IPS-NIHi11 (cell line): ENCODE data around the gene REC8.
"Not testable (repeated sequence)": the region's sequence is repeated elsewhere in the genome, so short reads cannot be mapped to it uniquely, and the experiment has no call there.

ENCODE experiments used
- DNase-seq: peaks from one replicate; pipeline ENCODE4 v3.0.0; 2012; ENCODE audit warnings: mixed read lengths, low spot score

REC8 gene

GRCh38 chr14:24183014-24183481 lies 11.2 kb downstream of the REC8 start:
- DNase-seq, result no peak

- no peak for DNase-seq
Observed at GRCh38 chr14:24184104-24184970, 12.5 kb downstream of the REC8 start.

- no peak for DNase-seq
Observed at GRCh38 chr14:24185026-24185425, 13.1 kb downstream of the REC8 start.

DNA sequence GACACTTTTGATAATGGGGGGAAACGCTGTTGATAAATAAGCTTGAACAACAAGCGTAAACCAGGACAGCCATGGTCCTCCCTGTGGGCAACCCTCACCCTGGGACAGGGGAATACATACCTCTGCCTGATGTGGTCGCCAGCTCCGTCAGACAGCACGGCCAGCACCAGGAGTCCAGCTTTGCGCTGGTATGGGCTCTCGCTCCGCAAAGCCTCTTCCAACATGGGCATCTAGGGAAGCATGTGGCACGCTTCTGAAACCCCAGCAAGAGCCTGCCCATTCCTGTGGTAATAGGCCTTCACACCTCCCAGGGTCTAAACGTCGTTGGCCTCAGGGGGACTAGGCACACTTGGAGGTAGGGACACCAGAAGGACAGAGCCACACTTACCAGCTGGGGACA lies 13.9 kb downstream of the REC8 start:
- DNase-seq, result no peak

DNA sequence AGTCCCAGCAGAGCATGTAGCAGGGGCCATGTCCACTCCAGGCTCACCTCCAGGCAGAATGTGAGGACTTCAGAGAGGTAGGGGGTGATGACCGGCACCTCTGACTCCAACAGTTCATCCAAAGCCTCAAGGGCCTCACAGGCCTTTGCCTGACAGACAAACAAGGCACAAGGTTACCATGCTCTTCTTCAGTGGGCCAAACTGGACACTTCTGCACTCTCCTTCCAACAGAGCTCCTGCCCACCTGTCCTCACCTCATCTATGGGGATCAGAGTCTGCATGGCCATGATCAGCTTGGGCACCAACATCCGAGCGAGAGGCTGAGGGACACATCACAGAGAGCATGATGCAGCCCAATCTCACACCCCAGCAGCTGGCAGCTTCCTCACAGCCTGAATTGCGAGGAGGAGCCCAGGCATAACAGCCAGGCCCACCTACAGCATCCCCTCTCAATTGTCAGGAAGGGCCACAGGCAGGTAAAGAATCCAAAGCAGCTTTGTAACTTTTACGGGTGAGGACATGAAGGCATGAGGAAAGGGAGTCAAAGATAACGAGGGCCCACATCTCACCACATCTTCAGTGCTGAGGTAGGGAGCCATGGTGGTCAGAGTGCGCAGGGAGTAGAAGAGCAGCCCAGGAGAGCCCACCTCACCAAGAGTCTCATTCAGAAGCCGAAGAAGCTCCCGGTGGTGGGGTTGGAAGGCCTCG lies 15.1 kb downstream of the REC8 start:
- no peak for DNase-seq

DNA sequence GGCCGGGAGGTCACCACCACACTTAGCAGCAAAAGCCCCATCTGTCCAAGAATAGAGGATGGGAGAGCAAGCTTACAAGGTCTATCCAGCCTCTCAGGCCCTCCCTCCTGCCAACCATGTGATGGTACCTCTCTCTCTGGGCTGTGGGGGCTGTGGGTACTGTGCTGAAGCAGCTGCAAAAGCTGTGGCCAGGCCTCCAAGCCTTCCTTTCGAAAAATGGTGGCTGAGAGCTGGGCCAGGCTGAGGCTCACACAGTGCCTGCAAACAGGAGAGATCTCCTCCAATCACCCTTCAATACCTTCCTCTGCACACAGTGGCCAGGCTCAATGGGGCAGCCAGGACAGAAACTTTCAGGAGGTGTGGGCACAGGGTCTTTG lies 15.6 kb downstream of the REC8 start:
- no peak for DNase-seq

GRCh38 chr14:24188251-24189058 lies 16.6 kb downstream of the REC8 start, which contains the start of gene IPO4:
Gene IPO4 (minus strand): TSS chr14:24188816. CDS start chr14:24188787, 29 bp downstream.
- DNase-seq, result peak; percentile 99

- no peak for DNase-seq
Observed at GRCh38 chr14:24189059-24189375, 17.1 kb downstream of the REC8 start.

GRCh38 chr14:24189460-24189859 lies 17.6 kb downstream of the REC8 start:
- no peak for DNase-seq

- DNase-seq, result no peak
Observed at GRCh38 chr14:24190416-24190815, 18.5 kb downstream of the REC8 start.

- DNase-seq, result no peak
Observed at GRCh38 chr14:24192933-24193332, 21.1 kb downstream of the REC8 start.

DNA sequence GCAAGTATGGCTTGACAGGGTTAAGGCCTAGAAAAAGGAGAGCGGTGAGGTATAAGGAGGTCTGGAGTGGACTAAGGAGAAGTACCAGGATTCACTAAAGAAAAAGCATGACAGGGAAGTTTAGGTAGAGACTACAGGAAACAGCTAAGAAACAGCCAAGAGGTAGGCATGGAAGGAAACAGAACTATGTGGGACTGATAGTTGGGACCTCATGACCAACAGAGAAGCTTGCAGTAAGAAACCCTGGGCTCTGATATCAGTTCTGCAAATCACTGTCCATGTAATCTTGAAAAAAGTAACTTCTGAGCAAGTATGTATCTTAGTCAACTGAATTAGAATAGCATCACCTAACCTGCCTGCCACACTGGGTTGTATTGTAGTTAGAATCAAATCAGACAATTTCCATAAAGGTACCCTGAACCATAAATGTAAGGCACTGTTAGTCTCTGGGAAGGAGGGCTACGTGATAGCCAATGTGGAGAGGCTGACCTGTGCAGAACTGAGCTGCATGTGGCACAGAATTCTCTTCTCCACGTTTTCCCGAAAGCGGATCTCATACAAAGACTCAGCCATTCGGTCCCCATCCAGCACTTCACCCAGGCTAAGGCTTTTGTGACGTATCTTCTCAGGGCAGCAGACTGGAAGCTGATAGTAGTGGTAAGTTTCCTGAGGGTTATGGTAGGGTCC lies 22.4 kb downstream of the REC8 start:
- no peak for DNase-seq

DNA sequence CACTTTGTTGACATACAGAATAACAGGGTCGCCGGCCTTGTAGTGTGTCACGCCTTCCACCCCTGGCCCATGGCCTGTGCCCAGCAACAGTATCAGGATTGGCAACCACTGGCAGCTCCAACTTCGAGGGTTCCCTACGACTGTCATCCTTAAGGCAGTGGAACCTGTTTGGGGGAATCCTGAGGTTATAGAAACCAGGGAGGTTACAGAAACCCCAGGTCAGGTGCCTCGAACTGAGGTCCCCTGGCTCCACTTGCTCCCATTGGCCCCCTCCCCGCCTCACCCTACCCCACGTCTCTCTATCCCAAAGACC lies 22.9 kb downstream of the REC8 start:
- no peak for DNase-seq

- DNase-seq, result peak; percentile 95
Observed at GRCh38 chr14:24195186-24196070, 23.5 kb downstream of the REC8 start, which contains the start of gene TM9SF1. Gene TM9SF1 (minus strand): TSS chr14:24195441. CDS start chr14:24195019, 422 bp downstream.

DNA sequence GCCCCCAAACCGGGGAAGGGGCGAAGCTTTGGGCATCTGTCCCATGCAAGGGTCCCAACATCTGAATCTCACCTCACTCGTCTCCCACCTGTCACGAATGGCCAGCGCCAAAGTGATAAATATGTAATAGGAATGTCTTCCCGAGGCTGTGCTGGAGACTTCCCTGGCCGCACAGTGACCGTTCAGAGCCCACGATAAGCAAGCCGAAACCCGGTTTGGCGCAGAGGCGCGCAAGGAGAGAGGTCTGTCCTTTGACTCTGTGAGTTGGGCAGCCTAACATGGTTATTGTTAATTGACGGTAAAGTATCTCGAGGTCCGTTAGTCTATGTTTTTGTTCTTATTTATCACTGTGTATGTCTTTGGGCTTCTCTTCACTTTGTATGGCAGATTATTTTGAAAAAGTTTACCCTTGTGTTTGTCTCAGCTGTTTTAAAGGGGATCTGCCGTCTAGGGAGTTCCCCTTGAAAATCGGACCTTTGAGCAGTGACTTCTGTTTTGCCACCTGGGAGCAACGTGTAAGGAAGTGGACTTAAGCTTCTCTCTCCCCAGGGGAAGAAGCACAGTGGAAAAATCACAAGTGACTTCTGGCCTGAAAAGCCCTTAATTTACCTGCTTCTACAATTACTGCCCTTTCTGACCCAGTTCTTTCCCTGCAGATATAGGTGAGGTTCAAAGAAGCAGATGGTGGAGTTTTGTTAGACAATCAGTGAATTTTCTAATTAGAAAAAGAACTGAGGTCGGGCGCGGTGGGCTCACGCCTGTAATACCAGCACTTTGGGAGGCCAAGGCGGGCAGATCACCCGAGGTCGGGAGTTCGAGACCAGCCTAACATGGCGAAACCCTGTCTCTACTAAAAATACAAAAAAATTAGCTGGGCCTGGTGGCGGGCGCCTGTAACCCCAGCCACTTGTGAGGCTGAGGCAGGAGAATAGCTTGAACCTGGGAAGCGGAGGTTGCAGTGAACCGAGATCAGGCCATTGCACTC lies 24.5 kb downstream of the REC8 start:
- no peak for DNase-seq

GRCh38 chr14:24197056-24197450 lies 25.2 kb downstream of the REC8 start:
- DNase-seq, result no peak

- no peak for DNase-seq
Observed at GRCh38 chr14:24198814-24199524, 27.1 kb downstream of the REC8 start.

DNA sequence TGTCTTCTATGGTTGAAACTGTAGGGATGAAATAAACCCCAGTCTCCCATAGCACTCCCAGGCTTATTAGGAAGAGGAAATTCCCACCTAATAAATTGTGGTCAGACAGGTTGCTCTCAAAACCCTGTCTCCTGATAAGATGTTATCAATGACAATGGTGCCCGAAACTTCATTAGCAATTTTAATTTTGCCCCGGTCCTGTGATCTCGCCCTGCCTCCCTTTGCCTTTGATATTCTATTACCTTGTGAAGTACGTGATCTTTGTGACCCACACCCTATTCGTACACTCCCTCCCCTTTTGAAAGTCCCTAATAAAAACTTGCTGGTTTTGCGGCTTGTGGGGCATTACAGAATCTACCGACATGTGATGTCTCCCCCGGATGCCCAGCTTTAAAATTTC lies 30.7 kb downstream of the REC8 start:
- not testable (repeated sequence) for DNase-seq

GRCh38 chr14:24203249-24203886 lies 31.5 kb downstream of the REC8 start:
- not testable (repeated sequence) for DNase-seq
